ACC112 (cell line): ENCODE measurements around the gene TXNRD3.

ENCODE experiments used
- H2AFZ ChIP-seq: fragments of 200-600 bp; sonication (generic); one replicate; pipeline ENCODE4 v1.6.0; 2017; ENCODE audit warnings: antibody characterized with exemption, low read length; ENCODE audit not compliant: unreplicated experiment
- H3K27ac ChIP-seq: fragments of 200-600 bp; sonication (generic); 2 replicates; pipeline ENCODE4 v1.5.1; 2014; ENCODE audit warnings: low read depth, mild to moderate bottlenecking, antibody characterized with exemption, low read length, moderate library complexity
- H3K27me3 ChIP-seq: fragments of 200-600 bp; sonication (generic); 2 replicates; pipeline ENCODE4 v1.6.1; 2014; ENCODE audit warnings: mild to moderate bottlenecking, antibody characterized with exemption, low read length, moderate library complexity, mixed read lengths; ENCODE audit not compliant: insufficient read depth
- H3K36me3 ChIP-seq: fragments of 200-600 bp; sonication (generic); 2 replicates; pipeline ENCODE4 v1.6.1; 2016; ENCODE audit warnings: mild to moderate bottlenecking, antibody characterized with exemption, low read length, moderate library complexity, mixed read lengths; ENCODE audit not compliant: insufficient read depth
- H3K4me1 ChIP-seq: fragments of 200-600 bp; sonication (generic); one replicate; pipeline ENCODE4 v1.6.1; 2016; ENCODE audit warnings: low read length, mixed read lengths; ENCODE audit not compliant: insufficient read depth, unreplicated experiment, control insufficient read depth
- H3K4me3 ChIP-seq: fragments of 200-600 bp; sonication (generic); 2 replicates; pipeline ENCODE4 v1.5.1; 2014; ENCODE audit warnings: mild to moderate bottlenecking, low read depth, low read length
- H3K79me2 ChIP-seq: fragments of 200-600 bp; sonication (generic); one replicate; pipeline ENCODE4 v1.6.0; 2016; ENCODE audit warnings: low read length; ENCODE audit not compliant: control insufficient read depth, unreplicated experiment, insufficient read depth

Gene TXNRD3

GRCh38 chr3:126671521-126671920 is 16.6 kb upstream of the TXNRD3 start:
- Histone ChIP-seq H3K4me3 (no peak overlapping the region), H2AFZ (no peak overlapping the region), H3K79me2 (no peaks in the 10 kb centered on the region), H3K36me3 (no peaks in the 10 kb centered on the region), H3K27me3 (peaks cover 21% of the 10 kb centered on the region), H3K4me1 (no peaks in the 10 kb centered on the region), H3K27ac (no peak overlapping the region)

GRCh38 chr3:126668450-126669401 is 13.8 kb upstream of the TXNRD3 start:
- H3K27ac ChIP-seq, result no peak overlapping the region
- no peaks in the 10 kb centered on the region for H3K79me2 ChIP-seq
- H3K27me3 ChIP-seq, result peaks cover 22% of the 10 kb centered on the region
- H3K36me3 ChIP-seq, result no peaks in the 10 kb centered on the region
- H3K4me1 ChIP-seq, result no peaks in the 10 kb centered on the region
- H2AFZ ChIP-seq, result no peak overlapping the region
- H3K4me3 ChIP-seq, result no peak overlapping the region

GRCh38 chr3:126667631-126668449 is 12.9 kb upstream of the TXNRD3 start:
- H3K79me2 ChIP-seq, result no peaks in the 10 kb centered on the region
- peaks cover 28% of the 10 kb centered on the region for H3K27me3 ChIP-seq
- H3K27ac ChIP-seq, result no peak overlapping the region
- H2AFZ ChIP-seq, result no peak overlapping the region
- H3K4me3 ChIP-seq, result no peak overlapping the region
- H3K36me3 ChIP-seq, result no peaks in the 10 kb centered on the region
- H3K4me1 ChIP-seq, result no peaks in the 10 kb centered on the region

GRCh38 chr3:126666658-126667528 is 12.0 kb upstream of the TXNRD3 start:
- no peak overlapping the region for H2AFZ ChIP-seq
- no peak overlapping the region for H3K27ac ChIP-seq
- H3K4me3 ChIP-seq, result no peak overlapping the region
- no peaks in the 10 kb centered on the region for H3K36me3 ChIP-seq
- H3K27me3 ChIP-seq, result peaks cover 38% of the 10 kb centered on the region
- H3K79me2 ChIP-seq, result no peaks in the 10 kb centered on the region
- no peaks in the 10 kb centered on the region for H3K4me1 ChIP-seq

- H2AFZ ChIP-seq, result no peak overlapping the region
- H3K27me3 ChIP-seq, result peaks cover 45% of the 10 kb centered on the region
Observed at GRCh38 chr3:126665959-126666657, 11.2 kb upstream of the TXNRD3 start.

GRCh38 chr3:126665221-126665936 is 10.5 kb upstream of the TXNRD3 start:
- Histone ChIP-seq H3K36me3 (no peaks in the 10 kb centered on the region), H3K27ac (no peak overlapping the region), H2AFZ (no peak overlapping the region), H3K4me3 (no peak overlapping the region), H3K27me3 (peaks cover 53% of the 10 kb centered on the region), H3K79me2 (no peaks in the 10 kb centered on the region), H3K4me1 (no peaks in the 10 kb centered on the region)

More at GRCh38 chr3:126665959-126666657, 11.2 kb upstream of the TXNRD3 start:
- Histone ChIP-seq H3K4me1 (no peaks in the 10 kb centered on the region), H3K4me3 (no peak overlapping the region), H3K36me3 (no peaks in the 10 kb centered on the region), H3K27ac (no peak overlapping the region), H3K79me2 (no peaks in the 10 kb centered on the region)

GRCh38 chr3:126664591-126665214 is 9.8 kb upstream of the TXNRD3 start:
- no peaks in the 10 kb centered on the region for H3K79me2 ChIP-seq
- no peak overlapping the region for H3K27ac ChIP-seq
- H3K36me3 ChIP-seq, result no peaks in the 10 kb centered on the region

GRCh38 chr3:126663750-126664149 is 8.8 kb upstream of the TXNRD3 start:
- Histone ChIP-seq H2AFZ (no peak overlapping the region), H3K27ac (no peak overlapping the region), H3K4me1 (no peaks in the 10 kb centered on the region), H3K27me3 (peaks cover 63% of the 10 kb centered on the region), H3K4me3 (no peak overlapping the region), H3K36me3 (no peaks in the 10 kb centered on the region), H3K79me2 (no peaks in the 10 kb centered on the region)

More at GRCh38 chr3:126664591-126665214, 9.8 kb upstream of the TXNRD3 start:
- no peaks in the 10 kb centered on the region for H3K4me1 ChIP-seq
- no peak overlapping the region for H2AFZ ChIP-seq
- H3K4me3 ChIP-seq, result no peak overlapping the region
- H3K27me3 ChIP-seq, result peaks cover 59% of the 10 kb centered on the region

GRCh38 chr3:126663257-126663656 is 8.3 kb upstream of the TXNRD3 start:
- H3K27ac ChIP-seq, result no peak overlapping the region
- no peaks in the 10 kb centered on the region for H3K79me2 ChIP-seq
- no peaks in the 10 kb centered on the region for H3K4me1 ChIP-seq
- no peaks in the 10 kb centered on the region for H3K36me3 ChIP-seq
- H2AFZ ChIP-seq, result no peak overlapping the region
- peaks cover 63% of the 10 kb centered on the region for H3K27me3 ChIP-seq
- H3K4me3 ChIP-seq, result no peak overlapping the region
